Measurements from ENCODE around the gene CRAT. TPM values are rescaled to one million over a fixed set of nuclear protein-coding genes. Genes with fewer than 3 reads are reported as not detected.

The CRAT gene
- total RNA-seq, result 10 to 100 TPM; 16.8 to 33.2 TPM
- 10 to 100 TPM; 19.9 to 29.8 (median 25.7) TPM for polyA plus RNA-seq (ENCODE audit: insufficient read length in 6 of 6)
- long read RNA-seq, donor 1, partial matches to known transcripts, result 0 of 5 reads
- long read RNA-seq, donor 1, other reads (novel, unspliced or antisense), result 0 of 5 reads
- long read RNA-seq, donor 2, partial matches to known transcripts, result 0 of 1 reads
- long read RNA-seq, donor 2, other reads (novel, unspliced or antisense), result 0 of 1 reads
- long read RNA-seq, donor 3, partial matches to known transcripts, result 0 of 4 reads
- long read RNA-seq, donor 3, other reads (novel, unspliced or antisense), result 0 of 4 reads
- long read RNA-seq, donor 4, transcript CRAT-201 (14 exons, 2,763 nt), result major isoform, 6 of 17 reads
- long read RNA-seq, donor 4, partial matches to known transcripts, result 3 of 17 reads
- long read RNA-seq, donor 4, other reads (novel, unspliced or antisense), result 4 of 17 reads
- long read RNA-seq, donor 5, partial matches to known transcripts, result 229 of 271 reads
- long read RNA-seq, donor 5, other reads (novel, unspliced or antisense), result 38 of 271 reads
- long read RNA-seq, donor 6, partial matches to known transcripts, result 0 of 5 reads
- long read RNA-seq, donor 6, other reads (novel, unspliced or antisense), result 0 of 5 reads
- long read RNA-seq, donor 7, partial matches to known transcripts, result 0 of 3 reads
- long read RNA-seq, donor 7, other reads (novel, unspliced or antisense), result 0 of 3 reads
- long read RNA-seq, donor 8, partial matches to known transcripts, result 0 of 7 reads
- long read RNA-seq, donor 8, other reads (novel, unspliced or antisense), result 0 of 7 reads
- long read RNA-seq, donor 9, result 0 reads
- long read RNA-seq, donor 10, partial matches to known transcripts, result 2 of 16 reads
- long read RNA-seq, donor 10, other reads (novel, unspliced or antisense), result 5 of 16 reads
- long read RNA-seq, donor 11, transcript CRAT-201 (14 exons, 2,763 nt), result major isoform, 9 of 16 reads
- long read RNA-seq, donor 11, partial matches to known transcripts, result 5 of 16 reads
- long read RNA-seq, donor 11, other reads (novel, unspliced or antisense), result 0 of 16 reads
- long read RNA-seq, donor 12, partial matches to known transcripts, result 0 of 4 reads
- long read RNA-seq, donor 12, other reads (novel, unspliced or antisense), result 0 of 4 reads

- intact Hi-C loops (cut with DNase I), result no loop called here
- Histone ChIP-seq H3K27me3 (no peaks in the 10 kb centered on the region), H3K9me3 (no peaks in the 10 kb centered on the region), H3K4me1 (peaks cover 15 to 50% of the 10 kb centered on the region in 2 donors), H3K4me3 (peak within 1 kb of the TSS; percentile 85 to 92), H3K36me3 (peaks cover 0 to 13% of the 10 kb centered on the region in 2 donors), H3K27ac (peak within 1 kb of the TSS; percentile 92 to 95)
- ATAC-seq (peak; percentile 91), DNase-seq (peak; percentile 88 to 99 (median 98))
- TF ChIP-seq CTCF (IDR thresholded peaks at IDR 0.05), result no peak
These were observed at the start of gene CRAT, which contains the start of gene PTPA for GRCh38 chr9:129110740-129111527. Gene CRAT (minus strand): TSS chr9:129110793. CDS start chr9:129110509, 284 bp downstream. Gene PTPA (plus strand): TSS chr9:129111415. CDS start chr9:129111601, 186 bp downstream.

GRCh38 chr9:129156163-129156562, 45.6 kb upstream of the CRAT start:
- H3K27ac ChIP-seq, result no peak overlapping the region
- no peak for ATAC-seq

DNA sequence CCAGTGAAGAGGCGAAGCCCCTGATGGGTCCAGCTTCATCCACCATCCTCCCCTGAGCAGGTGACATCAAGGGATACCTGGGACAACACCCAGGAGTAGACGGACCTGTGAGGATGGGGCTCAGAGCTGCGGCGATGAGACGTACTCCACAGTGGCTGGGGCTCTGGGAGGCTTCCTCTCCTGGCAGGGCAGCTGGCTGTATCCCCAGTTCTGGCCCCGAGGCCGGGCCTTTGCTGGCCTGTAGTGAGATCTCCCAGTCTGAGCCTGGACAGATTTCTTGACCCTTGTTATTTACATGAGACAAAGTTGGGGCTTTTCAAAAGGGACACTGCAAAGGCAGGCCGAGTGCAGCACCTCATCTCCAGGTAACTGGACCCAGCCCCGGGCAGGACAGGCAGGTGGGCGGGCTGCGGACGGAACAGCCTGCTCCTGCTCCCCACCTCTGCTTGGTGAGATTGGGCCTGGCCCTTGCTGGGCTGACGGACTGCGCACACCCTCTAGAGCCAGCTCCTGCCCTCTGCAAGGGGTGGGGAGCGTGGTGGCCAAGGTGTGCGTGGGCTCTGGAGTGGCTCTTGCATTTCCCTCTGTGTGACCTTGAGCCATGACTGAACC, 44.4 kb upstream of the CRAT start:
- DNase-seq (no peak), ATAC-seq (no peak)
- H3K4me3 ChIP-seq, result no peak overlapping the region
- no peaks in the 10 kb centered on the region for H3K9me3 ChIP-seq
- intact Hi-C loops (cut with DNase I), result no loop called here
- H3K36me3 ChIP-seq, result peaks cover 0 to 38% of the 10 kb centered on the region in 2 donors
- H3K27me3 ChIP-seq, result no peaks in the 10 kb centered on the region
- TF ChIP-seq CTCF (IDR thresholded peaks at IDR 0.05), result no peak
- H3K4me1 ChIP-seq, result no peaks in the 10 kb centered on the region
- H3K27ac ChIP-seq, result no peak overlapping the region

More at GRCh38 chr9:129156163-129156562, 45.6 kb upstream of the CRAT start:
- H3K36me3 ChIP-seq, result peaks cover 0 to 33% of the 10 kb centered on the region in 2 donors
- H3K27me3 ChIP-seq, result no peaks in the 10 kb centered on the region
- H3K4me3 ChIP-seq, result no peak overlapping the region
- intact Hi-C loops (cut with DNase I), result no loop called here
- TF ChIP-seq CTCF (IDR thresholded peaks at IDR 0.05), result no peak
- DNase-seq, result no peak
- no peaks in the 10 kb centered on the region for H3K4me1 ChIP-seq
- no peaks in the 10 kb centered on the region for H3K9me3 ChIP-seq

- Histone ChIP-seq H3K27ac (no peak overlapping the region), H3K4me3 (no peak overlapping the region), H3K36me3 (peaks cover 0 to 68% of the 10 kb centered on the region in 2 donors), H3K9me3 (no peaks in the 10 kb centered on the region), H3K4me1 (peaks cover 5 to 12% of the 10 kb centered on the region in 2 donors), H3K27me3 (no peaks in the 10 kb centered on the region)
- no peak for ATAC-seq
- TF ChIP-seq CTCF (IDR thresholded peaks at IDR 0.05), result no peak
- no peak for DNase-seq
- intact Hi-C loops (cut with DNase I), result no loop called here
These were observed 40.9 kb upstream of the CRAT start for GRCh38 chr9:129151469-129151868.
